Measurements from ENCODE around the gene SCN1A. TPM values are rescaled to one million over a fixed set of nuclear protein-coding genes. Genes with fewer than 3 reads are reported as not detected.

SCN1A gene
- total and polyA plus RNA-seq, 12 donors: 0.11 to 1.3 (median 0.41) TPM; not detected in 1

GRCh38 chr2:165961818-165962217 is 166.0 kb downstream of the SCN1A start:
- H3K4me1 ChIP-seq: no peaks in the 10 kb centered on the region
- no peak for ATAC-seq
- 84 to 97% methylated on average over 4 of the region's 4 CpGs for WGBS, 2 donors
- H3K9me3 ChIP-seq: no peaks in the 10 kb centered on the region
- no peak overlapping the region for H3K4me3 ChIP-seq
- no peak overlapping the region for H3K27ac ChIP-seq
- no peak for TF ChIP-seq CTCF (IDR thresholded peaks at IDR 0.05)
- H3K36me3 ChIP-seq: no peaks in the 10 kb centered on the region
- DNase-seq: no peak
- peaks cover 0 to 3% (median 0%) of the 10 kb centered on the region in 7 donors for H3K27me3 ChIP-seq
- intact Hi-C loops (cut with DNase I): no loop called here

GRCh38 chr2:165959371-165959770 is 168.4 kb downstream of the SCN1A start:
- no peaks in the 10 kb centered on the region for H3K27me3 ChIP-seq
- H3K4me1 ChIP-seq: peaks cover 0 to 8% (median 6%) of the 10 kb centered on the region in 9 donors
- H3K36me3 ChIP-seq: no peaks in the 10 kb centered on the region
- no peak overlapping the region for H3K4me3 ChIP-seq
- intact Hi-C loops (cut with DNase I): loop anchor here in 4 of 10 donors (5.0 to 10.0 kb wide), 2 partner anchors 165 to 168 kb away; partner anchors contain the start of gene SCN1A (in 4 of the 4)
- no peak for ATAC-seq
- no peaks in the 10 kb centered on the region for H3K9me3 ChIP-seq
- H3K27ac ChIP-seq: no peak overlapping the region
- DNase-seq: no peak
- WGBS, 2 donors: 81 to 82% methylated on average over 4 of the region's 4 CpGs
- TF ChIP-seq CTCF (IDR thresholded peaks at IDR 0.05): no peak

GRCh38 chr2:165958313-165958960 is 169.4 kb downstream of the SCN1A start:
- 88 to 90% methylated on average over 3 of the region's 3 CpGs for WGBS, 2 donors
- intact Hi-C loops (cut with DNase I): loop anchor here in 4 of 10 donors (5.0 to 10.0 kb wide), 2 partner anchors 166 to 169 kb away; partner anchors contain the start of gene SCN1A (in 4 of the 4)

More at GRCh38 chr2:165958313-165958960, 169.4 kb downstream of the SCN1A start:
- Histone ChIP-seq H3K27ac (no peak overlapping the region), H3K27me3 (no peaks in the 10 kb centered on the region), H3K9me3 (no peaks in the 10 kb centered on the region), H3K4me3 (no peak overlapping the region), H3K4me1 (peaks cover 0 to 11% (median 9%) of the 10 kb centered on the region in 9 donors), H3K36me3 (no peaks in the 10 kb centered on the region)
- DNase-seq (no peak), ATAC-seq (no peak)
- no peak for TF ChIP-seq CTCF (IDR thresholded peaks at IDR 0.05)

Measured in heart right ventricle (tissue), 16 donors.